Muscle layer of duodenum (tissue), 2 donors: ENCODE data around the gene PCDHGA12.

ENCODE experiments used
- H3K27ac ChIP-seq: one replicate; pipeline ENCODE4 v1.7.0; 2013; ENCODE audit warnings: mild to moderate bottlenecking, low read length
- H3K27me3 ChIP-seq: one replicate; pipeline ENCODE4 v1.7.0; 2013; ENCODE audit warnings: low read depth, mild to moderate bottlenecking, control low read depth, low read length
- H3K36me3 ChIP-seq, 2 donors: one replicate each; pipeline ENCODE4 v1.7.0; 2013; ENCODE audit warnings: low read length in 2 of 2, control low read depth in 1 of 2, mild to moderate bottlenecking in 1 of 2; ENCODE audit not compliant: insufficient read depth in 2 of 2, control insufficient read depth in 1 of 2
- H3K4me1 ChIP-seq, 2 donors: one replicate each; pipeline ENCODE4 v1.7.0; 2013; ENCODE audit warnings: low read length in 2 of 2, mild to moderate bottlenecking in 2 of 2, control low read depth in 1 of 2, moderate library complexity in 1 of 2; ENCODE audit not compliant: insufficient read depth in 2 of 2, control insufficient read depth in 1 of 2
- H3K4me3 ChIP-seq, 2 donors: one replicate each; pipeline ENCODE4 v1.7.0; 2013; ENCODE audit warnings: low read length in 2 of 2, low read depth in 1 of 2, mild to moderate bottlenecking in 1 of 2
- H3K9me3 ChIP-seq, 2 donors: one replicate each; pipeline ENCODE4 v1.7.0; 2013; ENCODE audit warnings: low read length in 2 of 2, control low read depth in 1 of 2, mild to moderate bottlenecking in 1 of 2; ENCODE audit not compliant: control insufficient read depth in 1 of 2
- donor health status: healthy.

PCDHGA12 gene

DNA sequence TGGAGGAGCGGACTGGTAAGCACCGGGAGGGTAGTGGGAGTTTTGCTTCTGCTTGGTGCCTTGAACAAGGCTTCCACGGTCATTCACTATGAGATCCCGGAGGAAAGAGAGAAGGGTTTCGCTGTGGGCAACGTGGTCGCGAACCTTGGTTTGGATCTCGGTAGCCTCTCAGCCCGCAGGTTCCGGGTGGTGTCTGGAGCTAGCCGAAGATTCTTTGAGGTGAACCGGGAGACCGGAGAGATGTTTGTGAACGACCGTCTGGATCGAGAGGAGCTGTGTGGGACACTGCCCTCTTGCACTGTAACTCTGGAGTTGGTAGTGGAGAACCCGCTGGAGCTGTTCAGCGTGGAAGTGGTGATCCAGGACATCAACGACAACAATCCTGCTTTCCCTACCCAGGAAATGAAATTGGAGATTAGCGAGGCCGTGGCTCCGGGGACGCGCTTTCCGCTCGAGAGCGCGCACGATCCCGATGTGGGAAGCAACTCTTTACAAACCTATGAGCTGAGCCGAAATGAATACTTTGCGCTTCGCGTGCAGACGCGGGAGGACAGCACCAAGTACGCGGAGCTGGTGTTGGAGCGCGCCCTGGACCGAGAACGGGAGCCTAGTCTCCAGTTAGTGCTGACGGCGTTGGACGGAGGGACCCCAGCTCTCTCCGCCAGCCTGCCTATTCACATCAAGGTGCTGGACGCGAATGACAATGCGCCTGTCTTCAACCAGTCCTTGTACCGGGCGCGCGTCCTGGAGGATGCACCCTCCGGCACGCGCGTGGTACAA is 46.0 kb downstream of the PCDHGA12 start:
- Histone ChIP-seq H3K36me3 (no peaks in the 10 kb centered on the region), H3K4me1 (peaks cover 5 to 38% of the 10 kb centered on the region in 2 donors), H3K9me3 (no peaks in the 10 kb centered on the region), H3K4me3 (peak overlapping the region; percentile 66 to 94), H3K27ac (peak overlapping the region; percentile 95), H3K27me3 (no peaks in the 10 kb centered on the region)

DNA sequence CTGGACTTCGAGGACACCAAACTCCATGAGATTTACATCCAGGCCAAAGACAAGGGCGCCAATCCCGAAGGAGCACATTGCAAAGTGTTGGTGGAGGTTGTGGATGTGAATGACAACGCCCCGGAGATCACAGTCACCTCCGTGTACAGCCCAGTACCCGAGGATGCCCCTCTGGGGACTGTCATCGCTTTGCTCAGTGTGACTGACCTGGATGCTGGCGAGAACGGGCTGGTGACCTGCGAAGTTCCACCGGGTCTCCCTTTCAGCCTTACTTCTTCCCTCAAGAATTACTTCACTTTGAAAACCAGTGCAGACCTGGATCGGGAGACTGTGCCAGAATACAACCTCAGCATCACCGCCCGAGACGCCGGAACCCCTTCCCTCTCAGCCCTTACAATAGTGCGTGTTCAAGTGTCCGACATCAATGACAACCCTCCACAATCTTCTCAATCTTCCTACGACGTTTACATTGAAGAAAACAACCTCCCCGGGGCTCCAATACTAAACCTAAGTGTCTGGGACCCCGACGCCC is 46.8 kb downstream of the PCDHGA12 start:
- no peaks in the 10 kb centered on the region for H3K9me3 ChIP-seq
- H3K27ac ChIP-seq = no peak overlapping the region
- no peaks in the 10 kb centered on the region for H3K27me3 ChIP-seq
- H3K36me3 ChIP-seq = no peaks in the 10 kb centered on the region
- H3K4me3 ChIP-seq = peak overlapping the region; percentile 66 to 94
- H3K4me1 ChIP-seq = peaks cover 5 to 38% of the 10 kb centered on the region in 2 donors

DNA sequence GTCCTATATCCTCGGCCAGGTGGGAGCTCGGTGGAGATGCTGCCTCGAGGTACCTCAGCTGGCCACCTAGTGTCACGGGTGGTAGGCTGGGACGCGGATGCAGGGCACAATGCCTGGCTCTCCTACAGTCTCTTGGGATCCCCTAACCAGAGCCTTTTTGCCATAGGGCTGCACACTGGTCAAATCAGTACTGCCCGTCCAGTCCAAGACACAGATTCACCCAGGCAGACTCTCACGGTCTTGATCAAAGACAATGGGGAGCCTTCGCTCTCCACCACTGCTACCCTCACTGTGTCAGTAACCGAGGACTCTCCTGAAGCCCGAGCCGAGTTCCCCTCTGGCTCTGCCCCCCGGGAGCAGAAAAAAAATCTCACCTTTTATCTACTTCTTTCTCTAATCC is 47.5 kb downstream of the PCDHGA12 start:
- H3K27me3 ChIP-seq = no peaks in the 10 kb centered on the region
- H3K27ac ChIP-seq = no peak overlapping the region
- H3K36me3 ChIP-seq = no peaks in the 10 kb centered on the region
- no peaks in the 10 kb centered on the region for H3K9me3 ChIP-seq
- H3K4me1 ChIP-seq = peaks cover 5 to 38% of the 10 kb centered on the region in 2 donors
- H3K4me3 ChIP-seq = peak overlapping the region; percentile 66 to 94

GRCh38 chr5:141478321-141478945 is 48.1 kb downstream of the PCDHGA12 start:
- H3K9me3 ChIP-seq = no peaks in the 10 kb centered on the region
- H3K27me3 ChIP-seq = no peaks in the 10 kb centered on the region
- H3K27ac ChIP-seq = no peak overlapping the region
- H3K4me3 ChIP-seq = peak overlapping the region; percentile 66 to 94
- H3K36me3 ChIP-seq = no peaks in the 10 kb centered on the region
- H3K4me1 ChIP-seq = peaks cover 5 to 44% of the 10 kb centered on the region in 2 donors

DNA sequence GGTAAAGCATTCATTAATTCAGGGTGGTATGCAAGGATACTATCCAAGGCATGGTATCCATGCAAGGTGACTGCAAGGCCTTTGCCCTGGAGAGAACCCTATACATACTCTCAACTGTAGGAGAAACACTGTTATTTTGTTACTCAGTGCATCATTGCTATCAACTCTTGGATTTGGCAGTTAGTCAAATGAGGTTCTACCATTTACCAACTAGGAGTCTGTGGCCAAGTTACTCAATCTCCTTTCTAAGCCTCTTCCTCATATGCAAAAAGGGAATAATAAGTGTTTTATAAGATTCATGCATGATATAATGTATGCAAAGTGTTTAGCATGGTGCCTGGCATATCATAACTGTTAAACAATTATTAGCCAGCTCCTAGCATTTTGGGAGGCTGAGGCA is 49.5 kb downstream of the PCDHGA12 start:
- peak overlapping the region; percentile 13 to 49 for H3K4me3 ChIP-seq
- no peaks in the 10 kb centered on the region for H3K36me3 ChIP-seq
- H3K27me3 ChIP-seq = no peaks in the 10 kb centered on the region
- peaks cover 5 to 57% of the 10 kb centered on the region in 2 donors for H3K4me1 ChIP-seq
- H3K9me3 ChIP-seq = no peaks in the 10 kb centered on the region
- H3K27ac ChIP-seq = no peak overlapping the region
